ENCODE data around the gene C11orf68.

GRCh38 chr11:65958774-65959420 lies 40.0 kb upstream of the C11orf68 start:
- TF ChIP-seq ZSCAN18 (CRISPR knock-in tag; IDR thresholded peaks at IDR 0.05) (no peak), CTCF (IDR thresholded peaks at IDR 0.05) (no peak), NR1H2 (CRISPR knock-in tag; IDR thresholded peaks at IDR 0.05) (no peak), MAX (CRISPR knock-in tag; IDR thresholded peaks at IDR 0.05) (no peak), JUN (CRISPR knock-in tag; IDR thresholded peaks at IDR 0.05) (no peak), ZNF317 (CRISPR knock-in tag; IDR thresholded peaks at IDR 0.05; ENCODE audit: borderline replicate concordance, low read depth) (no peak), ZBTB43 (CRISPR knock-in tag; IDR thresholded peaks at IDR 0.05) (no peak), ATF2 (CRISPR knock-in tag; IDR thresholded peaks at IDR 0.05; ENCODE audit: borderline replicate concordance, low read depth) (no peak), USF2 (CRISPR knock-in tag; IDR thresholded peaks at IDR 0.05) (no peak), E2F4 (CRISPR knock-in tag; IDR thresholded peaks at IDR 0.05; ENCODE audit: borderline replicate concordance, low read depth) (no peak), FOXJ3 (CRISPR knock-in tag; IDR thresholded peaks at IDR 0.05; ENCODE audit: borderline replicate concordance) (no peak), ZNF138 (CRISPR knock-in tag; conservative IDR thresholded peaks at IDR 0.05) (no peak), GTF2I (CRISPR knock-in tag; conservative IDR thresholded peaks at IDR 0.05) (no peak), CREB1 (CRISPR knock-in tag; IDR thresholded peaks at IDR 0.05) (no peak)
